COLO829 (cell line): ENCODE measurements around the gene NETO1.

Source experiments
- DNase-seq: peaks from one replicate; pipeline ENCODE4 v3.0.0; 2012; ENCODE audit warnings: low spot score

The NETO1 gene, protein sequence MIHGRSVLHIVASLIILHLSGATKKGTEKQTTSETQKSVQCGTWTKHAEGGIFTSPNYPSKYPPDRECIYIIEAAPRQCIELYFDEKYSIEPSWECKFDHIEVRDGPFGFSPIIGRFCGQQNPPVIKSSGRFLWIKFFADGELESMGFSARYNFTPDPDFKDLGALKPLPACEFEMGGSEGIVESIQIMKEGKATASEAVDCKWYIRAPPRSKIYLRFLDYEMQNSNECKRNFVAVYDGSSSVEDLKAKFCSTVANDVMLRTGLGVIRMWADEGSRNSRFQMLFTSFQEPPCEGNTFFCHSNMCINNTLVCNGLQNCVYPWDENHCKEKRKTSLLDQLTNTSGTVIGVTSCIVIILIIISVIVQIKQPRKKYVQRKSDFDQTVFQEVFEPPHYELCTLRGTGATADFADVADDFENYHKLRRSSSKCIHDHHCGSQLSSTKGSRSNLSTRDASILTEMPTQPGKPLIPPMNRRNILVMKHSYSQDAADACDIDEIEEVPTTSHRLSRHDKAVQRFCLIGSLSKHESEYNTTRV

DNA sequence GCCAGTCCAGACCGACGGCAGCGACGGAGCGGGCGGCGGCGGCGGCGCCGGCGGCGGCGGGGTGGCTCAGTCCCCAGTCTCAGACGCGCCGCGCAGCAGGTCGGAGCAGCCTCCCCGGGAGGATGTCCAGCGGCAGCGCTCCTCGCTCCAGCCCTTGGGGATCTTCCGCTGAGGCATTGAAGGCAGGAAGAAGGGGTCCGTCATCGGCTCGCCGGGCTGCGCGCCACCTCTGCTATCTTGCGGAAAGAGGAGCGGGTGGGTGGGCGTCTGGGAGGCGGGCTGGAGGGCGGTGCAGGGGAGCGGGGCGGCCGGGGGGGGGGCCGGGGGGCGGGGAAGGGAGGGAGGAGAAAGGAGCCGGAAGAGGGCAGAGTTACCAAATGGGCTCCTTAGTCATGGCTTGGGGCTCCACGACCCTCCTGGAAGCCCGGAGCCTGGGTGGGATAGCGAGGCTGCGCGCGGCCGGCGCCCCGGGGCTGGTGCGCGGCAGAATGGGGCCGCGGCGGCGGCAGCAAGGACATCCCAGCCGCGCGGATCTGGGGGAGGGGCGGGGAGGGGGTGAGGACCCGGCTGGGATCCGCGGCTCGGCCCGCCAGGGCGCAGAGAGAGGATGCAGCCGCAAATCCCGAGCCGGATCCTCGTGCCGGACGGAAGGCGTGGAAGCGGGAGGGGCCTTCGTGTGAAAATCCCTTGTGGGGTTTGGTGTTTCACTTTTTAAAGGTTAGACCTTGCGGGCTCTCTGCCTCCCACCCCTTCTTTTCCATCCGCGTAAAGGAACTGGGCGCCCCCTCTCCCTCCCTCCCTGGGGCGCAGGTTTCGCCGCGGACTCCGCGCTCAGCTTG lies at the start of gene NETO1:
Gene NETO1 (minus strand): TSS at position 242 of the 839 bp plus-strand sequence. CDS start 696 bp downstream, outside the sequence.
- DNase-seq, result no peak

DNA sequence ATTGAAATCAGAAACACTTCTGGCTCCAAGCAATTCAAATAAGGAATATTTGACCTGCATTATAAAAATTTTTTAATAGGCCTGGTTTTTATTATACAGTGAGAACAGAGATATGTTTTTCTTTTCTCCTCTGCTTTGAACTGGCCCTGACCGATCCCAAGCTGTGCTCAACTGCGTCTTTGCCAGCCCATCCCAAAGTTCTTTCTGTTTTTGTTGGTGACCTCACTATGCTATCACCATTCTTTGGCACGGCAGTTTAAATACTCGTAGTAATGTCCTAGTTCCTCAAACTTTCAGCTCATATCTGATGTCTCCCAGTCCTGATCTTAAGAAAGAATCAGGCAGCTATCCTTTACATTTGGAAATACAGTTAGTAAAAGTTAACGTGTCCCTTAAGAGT lies 42.3 kb upstream of the NETO1 start:
- DNase-seq, result no peak

GRCh38 chr18:72908181-72908580 lies 40.4 kb upstream of the NETO1 start:
- no peak for DNase-seq

GRCh38 chr18:72903033-72903432 lies 35.2 kb upstream of the NETO1 start:
- no peak for DNase-seq

GRCh38 chr18:72899338-72899737 lies 31.6 kb upstream of the NETO1 start:
- DNase-seq, result no peak

DNA sequence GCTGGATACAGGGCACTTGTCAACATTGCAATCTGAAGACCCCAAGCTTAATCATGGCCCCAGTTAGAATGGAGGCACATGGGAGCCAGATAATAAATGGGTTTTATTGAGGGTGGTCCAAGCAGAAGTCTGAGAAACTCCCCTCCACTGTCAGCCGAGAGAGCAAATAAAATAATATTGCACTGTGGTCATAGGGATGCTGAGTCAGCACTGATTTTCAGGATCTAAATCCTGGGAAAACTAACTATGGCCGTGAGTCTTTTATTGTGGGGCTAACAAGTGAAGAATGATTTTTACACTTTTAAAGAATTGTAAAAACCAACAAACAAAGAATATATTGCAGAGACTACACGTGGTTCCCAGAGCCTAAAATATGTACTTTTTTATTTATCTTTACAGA lies 31.1 kb upstream of the NETO1 start:
- DNase-seq, result no peak

DNA sequence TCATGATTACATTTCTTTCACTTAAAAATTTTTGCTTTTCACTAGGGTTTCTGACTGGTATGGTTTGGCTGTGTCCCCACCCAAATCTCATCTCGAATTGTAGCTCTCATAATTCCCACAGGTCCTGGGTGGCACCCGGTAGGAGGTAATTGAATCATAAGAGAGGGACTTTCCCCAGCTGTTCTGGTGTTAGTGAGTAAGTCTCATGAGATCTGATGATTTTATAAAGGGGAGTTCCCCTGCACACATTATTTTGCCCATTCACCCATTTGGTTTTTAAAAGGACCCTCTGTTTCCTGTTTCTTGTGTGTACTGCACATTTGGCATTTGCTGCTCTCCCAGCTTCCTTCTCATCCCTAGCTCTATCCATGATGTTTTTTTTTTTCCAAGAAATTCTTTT lies 27.8 kb upstream of the NETO1 start:
- no peak for DNase-seq

DNA sequence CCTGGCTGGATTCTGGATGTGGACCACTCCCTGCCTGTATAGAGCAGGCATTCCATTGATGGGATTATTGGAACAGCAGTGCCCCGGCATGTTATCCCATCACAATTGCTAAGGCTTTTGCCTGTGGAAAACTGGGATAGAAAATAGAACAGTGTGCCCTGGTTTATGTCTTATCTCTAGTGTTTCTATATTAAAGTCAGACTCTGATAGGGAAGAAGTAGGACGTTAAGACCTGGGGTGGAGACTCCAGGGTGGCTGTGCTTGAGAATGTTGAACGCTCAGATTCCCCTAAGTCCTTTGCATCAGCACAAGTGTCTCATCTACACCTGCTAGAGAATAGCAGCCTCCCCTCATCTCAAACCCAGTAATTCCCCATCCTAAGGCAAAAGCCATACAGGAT lies 10.8 kb upstream of the NETO1 start:
- no peak for DNase-seq

DNA sequence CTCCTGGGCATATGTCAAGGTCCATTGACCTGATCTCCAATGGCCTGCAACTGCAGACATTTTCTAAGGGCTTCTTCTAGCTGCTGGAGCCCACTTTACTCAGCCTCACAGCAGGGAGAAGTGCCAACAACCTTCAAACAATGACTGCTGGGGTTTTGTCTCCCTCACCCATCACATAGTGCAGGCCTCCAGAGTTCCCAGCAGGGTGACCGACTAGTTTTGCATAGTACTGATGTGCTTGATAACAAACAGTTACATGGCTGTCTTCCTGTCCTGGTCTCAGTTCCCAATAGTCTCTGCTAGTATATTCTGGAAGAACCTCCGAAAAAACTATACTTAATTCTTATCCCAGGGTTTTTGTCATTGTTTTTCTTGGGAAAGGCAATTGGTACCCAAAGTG lies 10.4 kb upstream of the NETO1 start:
- DNase-seq, result no peak

- DNase-seq, result no peak
These were observed 3.3 kb upstream of the NETO1 start for GRCh38 chr18:72871091-72871490.

GRCh38 chr18:72869226-72870185 lies 1.7 kb upstream of the NETO1 start:
- no peak for DNase-seq

- no peak for DNase-seq
These were observed 918 bp upstream of the NETO1 start for GRCh38 chr18:72868585-72869225.

GRCh38 chr18:72866901-72867745 lies 664 bp downstream of the NETO1 start:
- no peak for DNase-seq

DNA sequence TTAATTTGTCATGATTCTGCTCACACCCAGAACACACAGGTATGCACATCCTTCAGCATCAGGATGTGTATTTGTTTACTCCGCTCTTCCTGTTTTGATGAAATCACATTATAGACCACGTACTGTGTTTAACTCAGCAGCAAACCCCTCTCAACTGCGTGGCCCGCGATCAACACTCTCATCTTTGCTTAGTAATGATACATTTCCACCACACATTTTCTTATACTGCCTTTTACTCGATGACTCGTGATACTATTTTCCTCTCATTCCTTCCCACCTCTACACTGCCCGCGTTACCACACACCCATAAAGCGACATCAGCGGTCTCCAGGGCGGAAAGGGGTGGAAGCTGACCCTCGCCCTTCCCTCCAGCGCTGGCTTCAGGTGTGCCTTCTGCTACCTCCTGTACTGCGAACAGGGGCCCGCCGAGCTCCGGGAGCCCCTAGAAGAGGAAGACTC lies 1.3 kb downstream of the NETO1 start:
- DNase-seq, result no peak

- DNase-seq, result no peak
These were observed 4.0 kb downstream of the NETO1 start for GRCh38 chr18:72863754-72864153.

DNA sequence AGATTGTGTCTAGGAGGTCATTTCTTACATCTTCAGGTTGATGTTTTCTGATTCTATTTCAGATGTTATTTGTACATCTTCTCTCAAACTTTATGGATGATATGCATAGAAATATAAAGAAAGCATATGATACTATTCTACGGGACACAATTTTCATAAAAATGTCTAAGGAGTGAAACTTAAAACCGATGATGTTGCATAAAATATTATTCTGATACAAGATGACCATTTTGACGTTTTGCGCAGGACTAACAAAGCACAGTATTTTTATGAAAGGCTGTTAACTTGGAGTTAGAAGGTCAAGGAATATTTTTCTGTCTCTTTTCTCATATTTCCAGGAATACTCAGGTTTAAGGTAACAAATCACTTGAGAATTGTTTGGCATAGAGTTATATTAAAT lies 8.7 kb downstream of the NETO1 start:
- no peak for DNase-seq

GRCh38 chr18:72849671-72850070 lies 18.1 kb downstream of the NETO1 start:
- no peak for DNase-seq

- DNase-seq, result peak; percentile 2
These were observed 19.1 kb downstream of the NETO1 start for GRCh38 chr18:72848503-72849237.

- no peak for DNase-seq
These were observed 20.0 kb downstream of the NETO1 start for GRCh38 chr18:72847771-72848170.
